Thyroid gland (tissue), 4 donors: ENCODE results near the gene ADCY3.

Source experiments
- POLR2A ChIP-seq, 2 donors: fragments of 450-650 bp; IDR thresholded peaks; one replicate each; pipeline ENCODE4 v1.6.1; 2017; ENCODE audit warnings: antibody characterized with exemption in 2 of 2, mild to moderate bottlenecking in 2 of 2, moderate library complexity in 1 of 2
- TF ChIP-seq, protein P1 (sequence below), 6 experiments: fragments of 200-600 bp in 3 of 6; fragments of 450-650 bp in 3 of 6; sonication (generic) in 3 of 6; IDR thresholded peaks; one replicate each; pipeline ENCODE4 v1.5.1; 2016 to 2019; ENCODE audit warnings: antibody characterized with exemption in 6 of 6, mild to moderate bottlenecking in 2 of 6, inconsistent platforms in 1 of 6, moderate library complexity in 1 of 6

- TF ChIP-seq, protein P1, sequence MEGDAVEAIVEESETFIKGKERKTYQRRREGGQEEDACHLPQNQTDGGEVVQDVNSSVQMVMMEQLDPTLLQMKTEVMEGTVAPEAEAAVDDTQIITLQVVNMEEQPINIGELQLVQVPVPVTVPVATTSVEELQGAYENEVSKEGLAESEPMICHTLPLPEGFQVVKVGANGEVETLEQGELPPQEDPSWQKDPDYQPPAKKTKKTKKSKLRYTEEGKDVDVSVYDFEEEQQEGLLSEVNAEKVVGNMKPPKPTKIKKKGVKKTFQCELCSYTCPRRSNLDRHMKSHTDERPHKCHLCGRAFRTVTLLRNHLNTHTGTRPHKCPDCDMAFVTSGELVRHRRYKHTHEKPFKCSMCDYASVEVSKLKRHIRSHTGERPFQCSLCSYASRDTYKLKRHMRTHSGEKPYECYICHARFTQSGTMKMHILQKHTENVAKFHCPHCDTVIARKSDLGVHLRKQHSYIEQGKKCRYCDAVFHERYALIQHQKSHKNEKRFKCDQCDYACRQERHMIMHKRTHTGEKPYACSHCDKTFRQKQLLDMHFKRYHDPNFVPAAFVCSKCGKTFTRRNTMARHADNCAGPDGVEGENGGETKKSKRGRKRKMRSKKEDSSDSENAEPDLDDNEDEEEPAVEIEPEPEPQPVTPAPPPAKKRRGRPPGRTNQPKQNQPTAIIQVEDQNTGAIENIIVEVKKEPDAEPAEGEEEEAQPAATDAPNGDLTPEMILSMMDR (IDR thresholded peaks at IDR 0.05): no peak
- no peak for TF ChIP-seq POLR2A (IDR thresholded peaks at IDR 0.05)
Measured at GRCh38 chr2:24947561-24948157, 27.6 kb upstream of the ADCY3 start.
